HL-60 (cell line): Measurements from ENCODE around the gene TOB1.
"Not testable (repeated sequence)": the region's sequence is repeated elsewhere in the genome, so short reads cannot be mapped to it uniquely, and the experiment has no call there.

Experiments used
- DNase-seq, 2 experiments: peaks; one replicate each; pipeline ENCODE4 v3.0.0-alpha.2; 2010 to 2020; ENCODE audit warnings: low read depth in 1 of 2, low spot score in 1 of 2
- H3K27ac ChIP-seq: fragments of 250-450 bp; sonication (Bioruptor Pico); replicated peaks from 2 replicates; pipeline ENCODE4 v1.5.1; 2020; ENCODE audit warnings: mild to moderate bottlenecking, moderate library complexity
- H3K27me3 ChIP-seq: fragments of 250-450 bp; sonication (Bioruptor Pico); 2 replicates; pipeline ENCODE4 v1.5.1; 2021; ENCODE audit warnings: mild to moderate bottlenecking, moderate library complexity; ENCODE audit not compliant: insufficient read depth, poor library complexity, severe bottlenecking
- H3K4me3 ChIP-seq: replicated peaks from 2 replicates; pipeline ENCODE4 v1.5.1; 2011; ENCODE audit warnings: mild to moderate bottlenecking, control low read depth, low read length; ENCODE audit not compliant: insufficient read depth
- GABPA ChIP-seq: IDR thresholded peaks from 2 replicates; pipeline ENCODE4 v1.6.1; 2012; ENCODE audit warnings: low read depth
- POLR2AphosphoS5 ChIP-seq: IDR thresholded peaks from 2 replicates; pipeline ENCODE4 v1.6.1; 2012; ENCODE audit warnings: low read depth
- SPI1 ChIP-seq: IDR thresholded peaks from 2 replicates; pipeline ENCODE4 v1.6.1; 2012; ENCODE audit warnings: low read depth, mild to moderate bottlenecking, borderline replicate concordance
- TF ChIP-seq, protein P1 (sequence below): IDR thresholded peaks from 2 replicates; pipeline ENCODE4 v1.6.1; 2012; ENCODE audit warnings: low read depth; ENCODE audit not compliant: insufficient replicate concordance
- TF ChIP-seq, protein P2 (sequence below): IDR thresholded peaks from one replicate; pipeline ENCODE4 v1.5.1; 2011; ENCODE audit warnings: low read length, control low read depth, inconsistent platforms; ENCODE audit not compliant: insufficient read depth

Gene TOB1

DNA sequence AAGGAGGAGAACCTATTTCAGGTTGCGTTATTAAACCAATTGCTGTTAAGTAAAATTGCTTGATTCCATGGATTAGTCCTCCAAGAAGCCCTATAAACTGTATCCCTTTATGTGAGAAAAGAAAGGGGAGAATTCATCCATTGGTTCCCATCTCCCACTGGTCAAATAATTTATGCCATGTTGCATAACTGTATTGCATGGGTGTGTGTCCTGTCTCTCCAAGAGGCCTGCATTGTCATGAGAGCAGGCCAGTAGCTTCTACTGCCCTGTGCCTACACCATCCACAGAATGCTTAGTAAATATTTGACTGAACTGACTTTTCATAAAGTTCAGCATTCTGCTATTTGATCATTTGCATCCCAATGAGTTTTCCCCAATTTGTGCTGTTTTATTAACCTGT, 11.7 kb upstream of the TOB1 start:
- no peak for DNase-seq
- Histone ChIP-seq H3K27ac (no peak overlapping the region), H3K27me3 (no peaks in the 10 kb centered on the region), H3K4me3 (no peak overlapping the region)
- TF ChIP-seq, protein P1, sequence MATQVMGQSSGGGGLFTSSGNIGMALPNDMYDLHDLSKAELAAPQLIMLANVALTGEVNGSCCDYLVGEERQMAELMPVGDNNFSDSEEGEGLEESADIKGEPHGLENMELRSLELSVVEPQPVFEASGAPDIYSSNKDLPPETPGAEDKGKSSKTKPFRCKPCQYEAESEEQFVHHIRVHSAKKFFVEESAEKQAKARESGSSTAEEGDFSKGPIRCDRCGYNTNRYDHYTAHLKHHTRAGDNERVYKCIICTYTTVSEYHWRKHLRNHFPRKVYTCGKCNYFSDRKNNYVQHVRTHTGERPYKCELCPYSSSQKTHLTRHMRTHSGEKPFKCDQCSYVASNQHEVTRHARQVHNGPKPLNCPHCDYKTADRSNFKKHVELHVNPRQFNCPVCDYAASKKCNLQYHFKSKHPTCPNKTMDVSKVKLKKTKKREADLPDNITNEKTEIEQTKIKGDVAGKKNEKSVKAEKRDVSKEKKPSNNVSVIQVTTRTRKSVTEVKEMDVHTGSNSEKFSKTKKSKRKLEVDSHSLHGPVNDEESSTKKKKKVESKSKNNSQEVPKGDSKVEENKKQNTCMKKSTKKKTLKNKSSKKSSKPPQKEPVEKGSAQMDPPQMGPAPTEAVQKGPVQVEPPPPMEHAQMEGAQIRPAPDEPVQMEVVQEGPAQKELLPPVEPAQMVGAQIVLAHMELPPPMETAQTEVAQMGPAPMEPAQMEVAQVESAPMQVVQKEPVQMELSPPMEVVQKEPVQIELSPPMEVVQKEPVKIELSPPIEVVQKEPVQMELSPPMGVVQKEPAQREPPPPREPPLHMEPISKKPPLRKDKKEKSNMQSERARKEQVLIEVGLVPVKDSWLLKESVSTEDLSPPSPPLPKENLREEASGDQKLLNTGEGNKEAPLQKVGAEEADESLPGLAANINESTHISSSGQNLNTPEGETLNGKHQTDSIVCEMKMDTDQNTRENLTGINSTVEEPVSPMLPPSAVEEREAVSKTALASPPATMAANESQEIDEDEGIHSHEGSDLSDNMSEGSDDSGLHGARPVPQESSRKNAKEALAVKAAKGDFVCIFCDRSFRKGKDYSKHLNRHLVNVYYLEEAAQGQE = no peak
- TF ChIP-seq SPI1 = no peak
- TF ChIP-seq, protein P2, sequence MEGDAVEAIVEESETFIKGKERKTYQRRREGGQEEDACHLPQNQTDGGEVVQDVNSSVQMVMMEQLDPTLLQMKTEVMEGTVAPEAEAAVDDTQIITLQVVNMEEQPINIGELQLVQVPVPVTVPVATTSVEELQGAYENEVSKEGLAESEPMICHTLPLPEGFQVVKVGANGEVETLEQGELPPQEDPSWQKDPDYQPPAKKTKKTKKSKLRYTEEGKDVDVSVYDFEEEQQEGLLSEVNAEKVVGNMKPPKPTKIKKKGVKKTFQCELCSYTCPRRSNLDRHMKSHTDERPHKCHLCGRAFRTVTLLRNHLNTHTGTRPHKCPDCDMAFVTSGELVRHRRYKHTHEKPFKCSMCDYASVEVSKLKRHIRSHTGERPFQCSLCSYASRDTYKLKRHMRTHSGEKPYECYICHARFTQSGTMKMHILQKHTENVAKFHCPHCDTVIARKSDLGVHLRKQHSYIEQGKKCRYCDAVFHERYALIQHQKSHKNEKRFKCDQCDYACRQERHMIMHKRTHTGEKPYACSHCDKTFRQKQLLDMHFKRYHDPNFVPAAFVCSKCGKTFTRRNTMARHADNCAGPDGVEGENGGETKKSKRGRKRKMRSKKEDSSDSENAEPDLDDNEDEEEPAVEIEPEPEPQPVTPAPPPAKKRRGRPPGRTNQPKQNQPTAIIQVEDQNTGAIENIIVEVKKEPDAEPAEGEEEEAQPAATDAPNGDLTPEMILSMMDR = no peak
- TF ChIP-seq GABPA = no peak
- TF ChIP-seq POLR2AphosphoS5 = no peak

DNA sequence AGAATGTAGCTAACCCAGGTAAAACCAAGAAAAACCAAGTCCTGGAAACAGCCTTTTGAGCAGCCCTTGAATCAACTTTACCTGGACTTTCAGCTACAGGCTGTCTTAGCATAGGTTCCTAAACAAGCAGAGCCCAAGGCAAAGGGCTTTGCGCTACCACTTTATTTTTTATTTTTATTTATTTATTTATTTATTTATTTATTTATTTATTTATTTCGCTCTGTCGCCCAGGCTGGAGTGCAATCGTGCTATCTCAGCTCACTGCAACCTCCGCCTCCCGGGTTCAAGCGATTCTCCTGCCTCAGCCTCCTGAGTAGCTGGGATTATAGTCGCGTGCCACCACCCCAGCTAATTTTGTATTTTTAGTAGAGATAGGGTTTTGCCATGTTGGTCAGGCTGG, 10.9 kb upstream of the TOB1 start:
- H3K27ac ChIP-seq, DNase-seq, H3K27me3 ChIP-seq, H3K4me3 ChIP-seq: not testable (repeated sequence)

DNA sequence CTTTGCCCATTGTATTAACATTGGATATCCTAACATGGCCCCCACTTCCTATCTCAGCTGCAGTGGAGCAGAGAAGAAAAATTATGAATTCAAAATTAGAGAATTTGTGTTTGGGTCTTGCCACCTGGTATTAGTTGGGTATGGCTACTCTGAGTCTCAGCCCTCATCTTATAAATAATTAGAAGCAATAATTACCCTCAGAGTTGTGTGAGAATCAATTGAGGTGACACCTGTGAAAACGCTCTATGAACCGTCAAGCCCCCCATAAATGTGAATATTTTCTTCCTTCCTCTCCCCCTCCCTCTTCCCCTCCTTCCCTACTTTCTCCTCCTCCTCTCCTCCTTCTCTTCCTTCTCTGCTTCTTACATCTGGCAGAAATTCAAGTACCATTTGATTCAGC, 8.9 kb upstream of the TOB1 start:
- DNase-seq = no peak
- TF ChIP-seq GABPA (no peak), SPI1 (no peak), POLR2AphosphoS5 (no peak)
- TF ChIP-seq, protein P2 = no peak
- TF ChIP-seq, protein P1 = no peak
- Histone ChIP-seq H3K27me3 (no peaks in the 10 kb centered on the region), H3K27ac (no peak overlapping the region), H3K4me3 (no peak overlapping the region)

DNA sequence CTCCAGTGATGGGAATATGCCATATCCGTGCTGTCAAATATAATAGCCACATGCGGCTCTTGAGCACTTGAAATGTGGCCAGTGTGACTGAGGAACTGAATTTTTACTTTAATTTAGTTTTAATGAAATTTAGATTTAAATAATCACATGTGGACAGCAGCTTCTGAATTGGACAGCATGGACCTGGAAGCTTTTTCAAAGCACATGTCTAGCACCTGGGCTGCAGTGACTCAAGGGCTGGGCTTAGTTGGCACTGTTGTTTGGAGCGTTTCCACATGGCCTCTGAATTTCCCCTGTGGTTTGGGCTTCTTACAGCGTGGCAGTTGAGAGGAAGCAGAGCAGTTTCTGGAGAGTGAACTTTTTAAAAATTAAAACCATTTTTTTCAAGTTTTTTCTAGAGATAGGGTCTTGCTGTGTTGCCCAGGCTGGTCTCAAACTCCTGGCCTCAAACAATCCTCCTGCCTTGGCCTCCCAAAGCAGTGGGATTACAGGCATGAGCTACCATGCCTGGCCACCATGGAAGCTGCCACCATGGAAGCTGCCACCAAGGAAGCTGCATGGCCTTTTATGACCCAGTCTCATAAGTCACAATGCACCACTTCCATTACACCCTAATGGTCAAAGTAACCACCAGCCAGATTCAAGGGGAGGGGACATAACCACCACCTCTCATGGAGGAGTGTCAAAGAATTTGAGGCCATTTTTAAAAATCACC, 6.7 kb upstream of the TOB1 start:
- peak overlapping the region; percentile 49 for H3K27ac ChIP-seq
- H3K27me3 ChIP-seq = no peaks in the 10 kb centered on the region
- no peak overlapping the region for H3K4me3 ChIP-seq
- DNase-seq = peak in 1 of 2 experiments; percentile 82
- no peak for TF ChIP-seq SPI1
- TF ChIP-seq POLR2AphosphoS5 = peak; percentile 65

DNA sequence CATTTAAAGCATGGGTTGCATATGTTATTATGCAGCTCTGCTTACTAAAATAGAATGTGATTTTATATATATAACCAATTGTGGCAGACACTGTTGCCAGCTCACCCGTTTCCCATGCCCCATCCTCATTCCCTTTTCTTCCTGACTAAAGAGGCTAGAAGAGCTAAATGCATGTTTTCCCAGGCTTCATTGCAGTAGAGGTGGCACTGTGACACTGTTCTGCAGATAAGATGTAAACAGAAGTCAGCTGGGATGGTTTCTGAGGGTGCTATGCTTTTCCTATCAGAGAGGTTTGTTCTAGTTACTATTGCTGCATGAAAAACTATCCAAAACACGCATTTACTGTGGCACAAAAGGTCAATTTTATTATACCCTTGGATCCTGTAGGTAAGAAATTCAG, 5.7 kb upstream of the TOB1 start:
- Histone ChIP-seq H3K27me3 (no peaks in the 10 kb centered on the region), H3K4me3 (no peak overlapping the region), H3K27ac (no peak overlapping the region; the same call in 1 of the 2 replicates)
- DNase-seq = no peak
- TF ChIP-seq, protein P1 = no peak
- no peak for TF ChIP-seq SPI1
- TF ChIP-seq, protein P2 = no peak
- TF ChIP-seq GABPA = no peak
- no peak for TF ChIP-seq POLR2AphosphoS5
